GM18505 (cell line): ENCODE measurements around the gene SAYSD1.
"Not testable (repeated sequence)": the region's sequence is repeated elsewhere in the genome, so short reads cannot be mapped to it uniquely, and the experiment has no call there.

Experiments used
- ATAC-seq: cut with Tn5 transposase; IDR thresholded peaks from one replicate; pipeline ENCODE4 v1.9.1; 2021; ENCODE audit not compliant: unreplicated experiment
- POLR2A ChIP-seq: IDR thresholded peaks from 4 replicates; pipeline ENCODE4 v1.6.1; 2011; ENCODE audit warnings: borderline replicate concordance; ENCODE audit not compliant: insufficient read depth, insufficient read length; ENCODE audit errors: extremely low read depth

SAYSD1 gene, protein sequence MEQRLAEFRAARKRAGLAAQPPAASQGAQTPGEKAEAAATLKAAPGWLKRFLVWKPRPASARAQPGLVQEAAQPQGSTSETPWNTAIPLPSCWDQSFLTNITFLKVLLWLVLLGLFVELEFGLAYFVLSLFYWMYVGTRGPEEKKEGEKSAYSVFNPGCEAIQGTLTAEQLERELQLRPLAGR

DNA sequence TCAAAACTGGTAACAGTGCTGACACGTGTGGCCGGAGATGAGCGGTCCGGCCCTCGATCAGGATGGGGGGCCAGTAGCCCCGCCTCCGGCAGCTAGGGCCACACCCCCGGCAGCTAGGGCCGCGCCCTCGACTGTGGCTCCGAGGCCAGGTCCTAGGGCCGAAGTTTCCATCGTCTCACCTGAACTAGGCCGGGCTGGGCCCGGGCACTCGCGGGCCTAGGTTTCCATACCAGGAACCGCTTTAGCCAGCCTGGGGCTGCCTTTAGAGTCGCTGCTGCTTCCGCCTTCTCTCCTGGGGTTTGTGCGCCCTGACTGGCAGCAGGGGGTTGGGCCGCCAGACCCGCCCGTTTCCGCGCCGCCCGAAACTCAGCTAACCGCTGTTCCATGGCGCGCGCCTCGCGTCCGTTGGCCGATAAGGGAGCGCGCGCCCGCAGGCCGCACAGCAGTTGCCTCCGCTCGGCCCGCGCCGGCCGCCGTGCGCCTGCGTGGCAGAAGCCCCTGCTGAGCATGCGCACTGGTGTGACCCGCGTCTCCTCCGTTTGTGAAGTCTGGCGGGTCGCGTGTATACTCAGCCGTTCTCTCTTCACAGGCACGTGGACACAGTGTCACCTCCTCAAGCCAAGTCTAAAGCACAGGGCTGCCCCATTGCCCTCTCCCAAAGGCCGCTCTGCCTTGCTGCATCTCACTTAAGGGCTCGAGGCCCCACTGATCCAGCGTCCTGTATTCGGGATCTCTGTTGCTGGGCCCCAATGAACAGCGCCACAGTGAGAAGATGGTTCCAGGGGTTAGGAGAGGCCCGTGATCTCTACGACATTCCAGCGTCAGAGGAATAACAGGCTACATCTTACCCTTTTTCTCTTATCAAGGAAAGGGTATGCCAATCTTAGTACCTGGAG is at the start of gene SAYSD1:
Gene SAYSD1, minus strand, starts transcription at position 483 of the 896 bp plus-strand sequence. Its CDS starts 97 bp downstream, at position 386.
- TF ChIP-seq POLR2A: peak; percentile 83
- peak; percentile 90 for ATAC-seq

DNA sequence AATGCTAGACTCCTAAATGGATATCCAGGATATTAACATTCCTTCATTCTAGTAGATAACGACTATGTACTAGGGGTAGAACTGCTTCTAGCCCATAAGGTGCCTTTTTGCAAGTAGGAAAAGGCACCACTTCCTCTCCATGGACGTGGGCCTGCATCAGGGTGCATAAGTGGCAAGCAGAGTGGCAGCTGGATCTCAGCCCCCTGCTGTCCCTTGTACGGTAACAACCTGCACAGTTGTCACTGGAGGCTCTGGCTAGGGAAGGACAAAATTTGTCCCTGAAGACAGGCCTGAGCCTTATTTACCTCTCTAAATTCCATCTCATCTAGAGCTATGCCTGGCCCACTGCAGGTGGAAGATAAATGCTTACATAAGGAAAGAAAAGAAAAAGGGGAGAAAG is 42.5 kb upstream of the SAYSD1 start:
- TF ChIP-seq POLR2A: no peak
- no peak for ATAC-seq

DNA sequence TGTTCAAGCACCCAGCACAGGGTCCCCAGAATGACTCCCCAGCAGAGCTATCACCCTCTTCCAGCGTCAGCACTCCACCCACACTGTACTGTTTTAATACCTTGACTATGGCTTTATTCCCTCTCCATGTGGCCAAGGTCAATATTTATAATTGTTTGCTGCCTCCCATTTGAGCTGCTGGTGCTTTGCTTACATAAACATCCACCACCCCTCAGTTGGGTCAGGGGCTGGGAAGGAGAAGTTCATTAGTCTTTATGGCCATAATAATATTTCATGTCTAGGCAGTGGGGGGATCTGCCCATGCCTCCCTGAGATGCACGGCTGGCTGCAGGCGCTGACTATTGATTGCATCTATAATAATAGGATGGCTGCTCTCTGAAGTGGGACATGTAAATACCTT is 41.8 kb upstream of the SAYSD1 start:
- no peak for TF ChIP-seq POLR2A
- no peak for ATAC-seq

DNA sequence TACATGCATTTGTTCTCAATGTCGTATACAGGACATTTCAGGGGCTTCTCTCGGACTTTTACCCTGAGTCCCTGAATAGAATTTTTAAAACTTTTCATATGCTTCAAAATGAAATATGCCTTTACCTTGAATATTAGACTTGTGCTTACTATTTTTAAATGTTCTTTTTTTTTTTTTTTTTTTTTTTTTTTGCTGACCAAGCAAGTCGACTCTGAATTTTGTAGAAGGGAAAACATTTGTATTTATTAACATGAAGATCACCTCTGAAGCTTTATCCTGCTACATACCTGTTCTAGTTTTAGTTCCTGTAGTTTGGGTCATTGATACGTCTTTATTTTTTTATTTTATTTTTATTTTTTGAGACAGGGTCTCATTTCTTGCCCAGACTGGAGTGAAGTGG is 39.7 kb upstream of the SAYSD1 start:
- ATAC-seq: no peak
- no peak for TF ChIP-seq POLR2A

DNA sequence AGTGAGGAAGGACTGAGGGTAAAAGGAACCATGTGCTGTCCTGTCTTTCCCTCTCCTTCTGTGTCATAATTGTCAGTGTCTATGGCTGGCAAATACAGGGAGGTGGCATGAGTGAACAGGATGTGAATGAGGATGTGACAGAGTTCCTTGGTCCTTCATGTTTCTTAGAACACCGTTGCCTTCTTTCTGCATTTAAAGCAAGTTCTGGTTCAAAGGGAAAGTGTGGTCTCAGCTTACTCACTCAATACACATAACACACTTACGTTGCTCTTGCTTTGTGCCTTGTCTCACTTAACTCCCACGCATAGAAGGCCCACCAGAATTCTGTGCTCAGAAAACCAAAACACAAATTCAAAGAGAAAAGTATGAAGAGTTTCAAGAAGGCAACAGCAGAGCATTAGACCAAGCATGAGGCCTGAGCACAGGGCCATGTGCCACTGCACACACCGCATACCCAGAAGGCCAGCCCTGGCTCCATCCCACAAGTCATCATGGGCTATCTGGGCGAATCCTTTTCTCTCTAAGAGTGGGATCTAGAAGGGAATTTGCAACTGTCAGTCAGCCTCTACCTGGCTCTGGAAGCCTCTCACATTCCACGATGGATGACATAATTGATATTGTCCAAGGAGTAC is 38.9 kb upstream of the SAYSD1 start:
- no peak for ATAC-seq
- no peak for TF ChIP-seq POLR2A

DNA sequence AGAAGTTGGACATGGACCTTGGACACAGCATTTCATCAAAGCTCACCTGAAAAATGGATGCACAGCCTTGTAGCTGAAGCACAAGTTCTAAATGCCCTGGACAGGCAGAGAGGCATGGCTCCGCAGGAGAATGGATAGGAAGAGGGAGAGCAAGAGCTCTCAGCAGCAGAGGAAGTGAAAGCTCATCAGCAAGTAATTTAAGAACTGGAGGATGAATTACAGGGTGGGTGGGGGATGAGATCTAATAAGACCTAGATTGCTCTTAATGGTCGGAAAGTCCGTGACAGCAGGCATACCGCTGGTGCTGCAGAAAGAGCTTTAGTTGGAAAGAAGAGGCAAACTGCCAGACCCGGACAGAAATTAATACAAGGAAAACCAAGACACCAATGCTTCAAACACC is 37.3 kb upstream of the SAYSD1 start:
- ATAC-seq: no peak
- TF ChIP-seq POLR2A: no peak

DNA sequence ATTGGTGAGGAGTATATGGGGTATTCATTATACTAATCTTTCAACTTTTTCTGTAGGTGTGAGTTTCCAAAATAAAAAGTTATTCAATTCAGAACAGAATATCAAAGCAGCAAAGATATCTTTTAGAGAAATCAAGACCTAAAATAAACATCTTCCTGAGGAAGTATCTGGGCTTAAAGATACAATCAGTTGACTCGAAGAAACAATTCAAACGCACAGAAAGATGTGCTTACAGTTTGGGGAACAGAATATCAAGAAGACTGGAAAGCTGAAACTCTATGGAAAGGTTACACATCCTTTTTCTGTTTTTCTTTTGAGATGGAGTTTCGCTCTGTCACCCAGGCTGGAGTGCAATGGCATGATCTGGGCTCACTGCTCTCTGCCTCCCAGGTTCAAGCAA is 36.2 kb upstream of the SAYSD1 start:
- ATAC-seq: no peak
- no peak for TF ChIP-seq POLR2A

DNA sequence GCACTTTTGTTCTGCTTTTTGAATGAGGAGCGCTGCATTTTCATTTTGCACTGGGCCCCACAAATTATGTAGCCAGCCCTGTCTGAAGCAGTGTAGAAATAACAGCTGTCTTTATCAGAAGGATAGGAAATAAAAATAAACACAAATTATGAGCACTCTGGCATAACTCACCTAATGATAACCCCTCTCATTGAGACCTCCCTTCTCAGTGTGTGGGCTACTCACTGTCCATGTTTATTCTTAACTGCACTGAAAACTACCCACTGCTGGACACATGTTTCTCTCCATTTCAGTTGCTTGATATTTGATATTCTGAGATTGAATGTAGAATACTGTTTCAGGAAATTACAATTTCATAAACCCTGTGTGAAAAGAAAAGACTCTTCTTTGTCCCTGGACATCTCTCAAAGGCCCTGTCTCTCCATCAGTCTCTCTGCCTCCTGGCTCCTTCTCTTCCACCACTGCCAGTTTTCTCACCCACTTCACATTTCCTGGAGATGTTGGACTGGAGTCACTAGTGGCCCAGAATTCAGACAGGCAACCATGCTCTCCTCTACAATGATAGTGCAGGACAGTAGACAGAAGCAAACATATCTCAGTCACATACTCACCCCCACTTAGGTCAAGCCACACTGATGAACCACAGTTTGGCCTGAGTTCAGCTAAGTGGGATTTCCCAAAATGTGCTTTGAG is 29.6 kb upstream of the SAYSD1 start:
- no peak for TF ChIP-seq POLR2A
- no peak for ATAC-seq

DNA sequence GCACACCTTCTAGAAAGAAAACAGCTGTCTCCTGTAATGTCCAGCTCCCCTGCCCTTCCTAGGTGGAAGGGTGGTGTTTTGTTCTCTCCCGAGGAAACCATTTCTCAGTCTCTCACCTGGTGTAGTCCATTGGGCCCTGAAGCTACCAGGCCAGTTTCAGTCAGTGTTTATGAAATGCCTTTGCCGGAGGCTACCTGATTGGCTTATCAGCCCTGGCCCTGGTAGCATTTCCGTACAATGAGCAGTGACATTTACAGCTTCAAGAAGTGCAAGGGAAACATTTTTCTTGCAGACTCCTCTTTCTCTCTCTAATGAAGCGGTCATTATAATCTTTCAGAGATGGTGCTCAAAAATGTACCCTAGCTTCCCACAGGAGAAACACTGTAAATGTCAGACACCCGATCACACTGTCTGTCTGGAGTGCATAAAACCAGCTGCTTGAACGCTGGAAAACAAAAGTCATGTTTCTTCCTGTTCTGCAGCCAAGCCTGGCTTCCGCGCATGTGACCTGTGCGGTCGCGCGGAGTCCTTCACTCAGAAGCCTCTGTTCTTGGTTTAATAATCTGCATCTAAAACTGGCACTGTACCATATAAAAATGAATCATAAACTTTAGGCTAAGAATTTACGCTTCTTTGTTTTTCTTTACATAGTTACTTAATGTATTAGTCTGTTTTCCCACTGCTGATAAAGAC is 28.4 kb upstream of the SAYSD1 start:
- ATAC-seq: no peak
- TF ChIP-seq POLR2A: no peak

DNA sequence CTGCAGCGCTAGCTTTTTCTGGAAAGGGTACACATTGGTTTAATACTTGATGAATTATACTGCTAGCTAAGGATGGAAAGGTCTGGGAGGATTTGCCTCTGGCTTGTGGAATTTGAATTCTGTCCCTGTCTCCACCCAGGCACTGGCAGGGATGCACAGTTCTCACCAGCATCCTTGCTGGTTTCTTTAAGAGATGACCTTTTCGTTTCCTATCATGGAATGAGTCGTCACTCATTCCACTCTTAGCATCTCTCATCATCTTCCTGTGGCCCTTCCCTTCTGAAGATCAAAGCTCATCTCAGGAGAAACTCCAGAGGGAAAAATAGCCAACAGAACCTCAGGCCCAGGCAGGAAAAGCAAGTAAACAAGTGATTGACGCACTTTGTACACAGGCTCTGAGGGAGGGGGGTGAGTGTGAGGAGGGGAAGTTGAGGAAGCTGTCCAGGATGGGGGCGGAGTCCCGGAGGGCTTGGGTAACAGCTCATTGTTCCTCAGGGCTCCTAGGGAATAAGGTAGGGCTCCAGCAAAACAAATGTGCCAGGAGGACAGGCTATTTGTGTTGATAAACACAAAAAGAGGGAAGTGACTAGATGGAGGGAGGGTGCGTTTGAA is 25.7 kb upstream of the SAYSD1 start:
- no peak for TF ChIP-seq POLR2A
- ATAC-seq: no peak

DNA sequence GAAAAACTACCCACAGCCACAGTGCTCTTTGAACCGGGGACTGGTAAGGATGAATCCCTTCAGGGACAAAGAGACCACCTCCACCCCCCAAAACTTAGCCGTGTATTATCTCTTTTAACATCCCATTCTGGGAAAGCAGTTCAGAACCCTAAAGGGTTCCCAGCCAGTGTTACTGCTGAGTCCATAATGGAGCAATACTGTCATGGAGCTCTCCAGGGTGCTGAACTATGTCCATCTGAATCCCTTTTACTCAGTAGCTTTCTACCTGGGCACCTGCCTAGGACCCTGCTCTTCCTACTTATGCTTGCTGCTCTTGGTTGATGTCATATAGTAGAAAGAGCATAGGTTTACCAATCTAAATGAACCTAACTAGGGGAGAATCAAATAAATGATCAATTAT is 22.3 kb upstream of the SAYSD1 start:
- no peak for ATAC-seq

DNA sequence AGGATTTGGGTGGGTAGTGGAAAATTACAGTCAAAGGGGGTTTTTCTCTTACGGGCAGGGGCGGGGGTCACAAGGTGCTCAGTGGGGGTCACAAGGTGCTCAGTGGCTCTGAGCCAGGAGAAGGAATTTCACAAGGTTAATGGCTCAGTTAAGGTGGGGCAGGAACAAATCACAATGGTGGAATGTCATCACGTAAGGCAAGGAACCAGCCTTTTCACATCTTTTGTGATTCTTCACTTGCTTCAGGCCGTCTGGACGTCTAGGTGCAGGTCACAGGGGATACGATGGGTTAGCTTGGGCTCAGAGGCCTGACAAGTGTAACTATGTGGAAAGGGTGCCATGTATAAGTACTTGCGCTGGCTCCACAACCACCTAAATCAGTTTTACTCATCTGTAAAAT is 21.2 kb upstream of the SAYSD1 start:
- ATAC-seq: not testable (repeated sequence)

More for the DNA sequence above, 22.3 kb upstream of the SAYSD1 start:
- no peak for TF ChIP-seq POLR2A

DNA sequence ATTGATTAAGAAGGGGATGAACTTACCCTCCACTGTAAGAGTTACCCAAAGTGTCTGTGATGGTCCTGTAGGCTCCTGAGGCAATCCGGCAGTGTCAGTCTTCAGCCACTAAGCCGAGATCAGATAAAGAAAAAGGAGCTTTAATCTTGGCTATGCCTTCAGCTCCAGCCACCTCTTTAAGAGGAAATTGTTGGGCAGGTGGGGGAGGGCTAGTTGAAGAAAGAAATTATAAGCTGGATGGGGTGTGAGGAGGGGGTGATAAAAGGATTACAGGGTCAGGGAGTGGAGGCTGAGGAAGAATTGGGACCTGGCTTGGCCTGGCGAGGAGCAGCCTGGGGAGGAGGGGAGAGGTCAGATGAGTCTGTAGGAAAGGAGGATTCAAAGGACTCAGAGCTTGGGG is 19.8 kb upstream of the SAYSD1 start:
- ATAC-seq: not testable (repeated sequence)
